GM12878 (cell line): Measurements from ENCODE around the gene ESPL1. TPM values are rescaled to one million over a fixed set of nuclear protein-coding genes. Genes with fewer than 3 reads are reported as not detected.
A peak's percentile ranks its signal among the peaks of the same experiment; 100 is the strongest.

Experiments
- ATAC-seq: fragments of 200-7000 bp; cut with Tn5 transposase; 3 replicates; pipeline ENCODE4 v1.9.1; 2020; ENCODE audit warnings: mild to moderate bottlenecking, moderate library complexity
- BruUV-seq: library from RNA; stranded (reverse); fragments of 400-500 nt; replicated peaks from 2 replicates; lab custom pipeline; 2021; lab: Mats Ljungman, UMichigan
- CTCF ChIA-PET: fragments of 300-600 bp; sonication (Branson Sonifier 250); formaldehyde crosslinking; extraction: SDS; loops from one replicate; lab custom pipeline; 2021; ENCODE audit warnings: inconsistent platforms; lab: Yijun Ruan, JAX
- POLR2A ChIA-PET: fragments of 350-600 bp; formaldehyde crosslinking; extraction: SDS; loops from one replicate; lab custom pipeline; 2021; ENCODE audit warnings: inconsistent platforms; lab: Charles Lee
- RAD21 ChIA-PET: fragments of 300-600 bp; sonication (Branson Sonifier 250); formaldehyde crosslinking; loops from one replicate; lab custom pipeline; 2023; ENCODE audit warnings: antibody characterized with exemption; ENCODE audit not compliant: unreplicated experiment; lab: Charles Lee
- SMC1A ChIA-PET: fragments of 300-600 bp; sonication (Branson Sonifier 250); formaldehyde crosslinking; loops from one replicate; lab custom pipeline; 2023; ENCODE audit not compliant: unreplicated experiment, uncharacterized antibody; lab: Charles Lee
- DNase-seq: peaks from one replicate; pipeline ENCODE4 v3.0.0-alpha.2; 2011; ENCODE audit warnings: low read depth, low spot score
- FAIRE-seq: peaks from 3 replicates; lab custom pipeline; 2011; peaks lifted over from hg19 to GRCh38; lab: Jason Lieb, UNC
- H2AFZ ChIP-seq: 2 replicates; pipeline ENCODE4 v1.6.0; 2011; ENCODE audit warnings: low read depth, low read length, control low read depth; ENCODE audit not compliant: control insufficient read depth
- H3K27ac ChIP-seq: 2 replicates; pipeline ENCODE4 v1.5.1; 2011; ENCODE audit warnings: control low read depth; ENCODE audit not compliant: control insufficient read depth, insufficient read depth
- H3K27me3 ChIP-seq, 2 experiments: replicated peaks in 1 of 2; 2 replicates each; pipeline versions ENCODE4 v1.6.0 to v1.6.1; 2011; ENCODE audit warnings: low read length in 1 of 2; ENCODE audit not compliant: control insufficient read depth in 2 of 2, insufficient read depth in 2 of 2
- H3K36me3 ChIP-seq, 2 experiments: 2 replicates each; pipeline ENCODE4 v1.5.1; 2011; ENCODE audit warnings: low read length in 1 of 2; ENCODE audit not compliant: control insufficient read depth in 2 of 2, insufficient read depth in 2 of 2
- H3K4me1 ChIP-seq: 2 replicates; pipeline ENCODE4 v1.6.1; 2011; ENCODE audit warnings: mild to moderate bottlenecking, low read length, moderate library complexity, mixed read lengths; ENCODE audit not compliant: control insufficient read depth, insufficient read depth
- H3K4me2 ChIP-seq: 2 replicates; pipeline ENCODE4 v1.6.0; 2011; ENCODE audit warnings: control low read depth; ENCODE audit not compliant: control insufficient read depth, insufficient read depth
- H3K4me3 ChIP-seq: fragments of 200-600 bp; sonication (generic); 2 replicates; pipeline ENCODE4 v1.5.1; 2016
- H3K79me2 ChIP-seq: 2 replicates; pipeline ENCODE4 v1.6.0; 2011; ENCODE audit warnings: low read length; ENCODE audit not compliant: control insufficient read depth, insufficient read depth
- H3K9ac ChIP-seq: 2 replicates; pipeline ENCODE4 v1.8.0; 2011; ENCODE audit warnings: low read length, control low read depth, mixed read lengths; ENCODE audit not compliant: control insufficient read depth, insufficient read depth
- H3K9me3 ChIP-seq: replicated peaks from 3 replicates; pipeline ENCODE4 v1.5.1; 2011; ENCODE audit warnings: mild to moderate bottlenecking, low read length; ENCODE audit not compliant: control insufficient read depth, insufficient read depth
- H4K20me1 ChIP-seq: 2 replicates; pipeline ENCODE4 v1.6.0; 2011; ENCODE audit not compliant: control insufficient read depth, insufficient read depth
- BCLAF1 ChIP-seq: fragments of 450-650 bp; IDR thresholded peaks from 2 replicates; pipeline ENCODE4 v1.6.1; 2017; ENCODE audit warnings: antibody characterized with exemption, mild to moderate bottlenecking, moderate library complexity
- CEBPB ChIP-seq, 2 experiments: fragments of 150-350 bp in 1 of 2; IDR thresholded peaks; 2 replicates each; pipeline ENCODE4 v1.6.1; 2012 to 2014; ENCODE audit warnings: low read depth in 2 of 2, low read length in 2 of 2, borderline replicate concordance in 1 of 2, inconsistent platforms in 1 of 2
- DPF2 ChIP-seq: fragments of 450-650 bp; IDR thresholded peaks from 2 replicates; pipeline ENCODE4 v1.6.1; 2017; ENCODE audit warnings: mild to moderate bottlenecking
- EGR1 ChIP-seq, 2 experiments: IDR thresholded peaks; 1 replicate in 1 of 2; 2 replicates in 1 of 2; pipeline ENCODE4 v1.6.1; 2011 to 2012; ENCODE audit warnings: low read depth in 2 of 2, low read length in 2 of 2, borderline replicate concordance in 1 of 2, mild to moderate bottlenecking in 1 of 2, moderate library complexity in 1 of 2
- NFIC ChIP-seq: IDR thresholded peaks from 2 replicates; pipeline ENCODE4 v1.6.1; 2012; ENCODE audit warnings: low read depth, mild to moderate bottlenecking, inconsistent platforms, low read length, moderate library complexity
- NKRF ChIP-seq: fragments of 450-650 bp; conservative IDR thresholded peaks from 2 replicates; pipeline ENCODE4 v1.6.1; 2017; ENCODE audit warnings: mild to moderate bottlenecking, moderate library complexity
- NRF1 ChIP-seq: conservative IDR thresholded peaks from 2 replicates; pipeline ENCODE4 v1.6.1; 2011; ENCODE audit warnings: mild to moderate bottlenecking, low read depth, low read length, improper control_type of control experiment
- YY1 ChIP-seq: IDR thresholded peaks from 2 replicates; pipeline ENCODE4 v1.6.1; 2011; ENCODE audit warnings: low read depth, mild to moderate bottlenecking, low read length
- ZBTB40 ChIP-seq: fragments of 450-650 bp; IDR thresholded peaks from 2 replicates; pipeline ENCODE4 v1.6.1; 2016; ENCODE audit warnings: mild to moderate bottlenecking, moderate library complexity, borderline replicate concordance
- ZNF217 ChIP-seq: fragments of 450-650 bp; IDR thresholded peaks from 2 replicates; pipeline ENCODE4 v1.6.1; 2017; ENCODE audit warnings: antibody characterized with exemption, mild to moderate bottlenecking
- WGBS: methylation state at CpG from one replicate; pipeline ENCODE4 v1.1.6; 2016; ENCODE audit warnings: low lambda C conversion rate; ENCODE audit not compliant: insufficient replicate concordance, insufficient coverage; ENCODE audit errors: missing lambda C conversion rate; 5-methylcytosine and 5-hydroxymethylcytosine counted together
- in situ Hi-C: fragments of 300-500 bp; cut with MboI; formaldehyde crosslinking; loops from 9 replicates; pipeline ENCODE4 v1.14.3; 2018; ENCODE audit warnings: mixed read lengths
- intact Hi-C: fragments of 100-400 bp; cut with micrococcal nuclease; formaldehyde crosslinking; loops from one replicate; pipeline ENCODE4 v1.14.2; 2022; ENCODE audit not compliant: unreplicated experiment
- polyA plus RNA-seq, 11 experiments: library from polyadenylated mRNA; depleted of rRNA in 4 of 11; unstranded in 6 of 11; stranded (reverse) in 5 of 11; fragments of >200 nt; fragmentation: Nextera tagmentation in 4 of 11; fragmentation: Illumina TruSeq in 1 of 11; extraction: Ambion mirVana in 4 of 11; extraction: Trizol in 1 of 11; gene quantifications; 1 replicate in 1 of 11; 2 replicates in 10 of 11; pipeline versions ENCODE4 v1.2.1 to v1.2.3, GENCODE V29; 2011 to 2016; ENCODE audit warnings: inconsistent platforms in 2 of 11, missing spikeins in 2 of 11, low read depth in 1 of 11
- total RNA-seq, 4 experiments: library from RNA; depleted of rRNA in 3 of 4; stranded (reverse); fragments of >200 nt in 3 of 4; fragmentation: Illumina TruSeq in 1 of 4; extraction: Trizol in 1 of 4; gene quantifications; 2 replicates each; pipeline versions ENCODE4 v1.2.1 to v1.2.3, GENCODE V29; 2013 to 2021

The ESPL1 gene
- total and polyA plus RNA-seq, 10 of the 15 experiments (the other 5 are each of a cell fraction or from before 2014, with no cell fraction given): 2.1 to 61.9 (median 21.2) TPM

GRCh38 chr12:53325511-53326061 lies 57.5 kb downstream of the ESPL1 start (continued):
- TF ChIP-seq NKRF (0 out of 2 replicates have a peak, but pooled peaks have one; percentile 24), EGR1 (IDR thresholded peaks at IDR 0.05; ENCODE audit: borderline replicate concordance in 1 of 2, low read depth in 2 of 2, low read length in 2 of 2) (peak in 1 of 2 experiments; percentile 15; a peak in 1 of 3 replicates), DPF2 (0 out of 2 replicates have a peak, but pooled peaks have one; percentile 27), NRF1 (no peak), CEBPB (IDR thresholded peaks at IDR 0.05; ENCODE audit: borderline replicate concordance in 1 of 2, low read depth in 2 of 2, low read length in 2 of 2) (no peak), NFIC (no peak)

- H2AFZ ChIP-seq: no peak overlapping the region
- ChIA-PET SMC1A (interaction anchor here (0.9 to 9.8 kb wide), 7 partner anchors 12 to 182 kb away, joined by 3 to 123 read pairs (median 8); no protein-coding TSS in a partner anchor), CTCF (interaction anchor here (0.9 to 15.1 kb wide), 14 partner anchors 20 to 183 kb away, joined by 3 to 240 read pairs (median 6); partner anchors contain the start of genes AMHR2, MYG1, PFDN5 and SP1), POLR2A (interaction anchor here (0.8 to 5.0 kb wide), 4 partner anchors 12 to 18 kb away, joined by 3 to 41 read pairs (median 4); no protein-coding TSS in a partner anchor), RAD21 (interaction anchor here (0.6 to 6.3 kb wide), 10 partner anchors 18 to 182 kb away, joined by 3 to 118 read pairs (median 4); partner anchors contain the start of genes PFDN5 and TARBP2)
- no peak overlapping the region for H3K27ac ChIP-seq
- H3K27me3 ChIP-seq: peaks cover 0 to 1% of the 10 kb centered on the region in 2 experiments; a peak in 2 of 4 replicates
- H3K36me3 ChIP-seq: no peaks in the 10 kb centered on the region
- intact Hi-C loops: no loop called here
- H3K4me2 ChIP-seq: no peak overlapping the region
- ATAC-seq (no peak), DNase-seq (no peak), FAIRE-seq (no peak)
- H3K79me2 ChIP-seq: no peaks in the 10 kb centered on the region
- BruUV-seq: no TSS peak
- no peaks in the 10 kb centered on the region for H3K9me3 ChIP-seq
- in situ Hi-C loops: no loop called here
- no peaks in the 10 kb centered on the region for H4K20me1 ChIP-seq
- WGBS: 95% methylated on average over 8 of the region's 8 CpGs
- peaks cover 17% of the 10 kb centered on the region; the same call in 1 of the 2 replicates for H3K4me1 ChIP-seq
- H3K4me3 ChIP-seq: no peak overlapping the region
- no peak overlapping the region for H3K9ac ChIP-seq
- TF ChIP-seq ZNF217 (no peak), YY1 (peak; percentile 82), BCLAF1 (no peak), NRF1 (no peak), ZBTB40 (no peak)
Measured at GRCh38 chr12:53326460-53327185, 58.5 kb downstream of the ESPL1 start.
